H1 (cell line): Measurements from ENCODE around the gene CCDC154. TPM values are rescaled to one million over a fixed set of nuclear protein-coding genes. Genes with fewer than 3 reads are reported as not detected.

ENCODE experiments used
- TEAD4 ChIP-seq: IDR thresholded peaks from 2 replicates; pipeline ENCODE4 v1.6.1; 2012; ENCODE audit warnings: low read depth, low read length, inconsistent platforms, mixed read lengths
- polyA plus RNA-seq, 7 experiments: library from polyadenylated mRNA; depleted of rRNA in 3 of 7; stranded (reverse) in 5 of 7; unstranded in 2 of 7; fragments of >200 nt in 5 of 7; fragments of 200-250 nt in 2 of 7; gene quantifications; 1 replicate in 5 of 7; 2 replicates in 1 of 7; 4 replicates in 1 of 7; pipeline versions ENCODE4 v1.2.1 to v1.2.3, GENCODE V29; 2011 to 2013; ENCODE audit warnings: missing spikeins in 2 of 7, mixed read lengths in 2 of 7
- total RNA-seq: library from RNA; stranded (reverse); fragmentation: NEBNext Ultra II Directional; extraction: Animal tissue kit (Norgen Biotek cat#: 25700); gene quantifications from 2 replicates; pipeline ENCODE4 v1.2.1, GENCODE V29; 2021
- TF ChIP-seq, protein P1 (sequence below): IDR thresholded peaks from 2 replicates; pipeline ENCODE4 v1.6.1; 2012; ENCODE audit warnings: inconsistent platforms

CCDC154 gene
- total and polyA plus RNA-seq, 2 of the 8 experiments (the other 6 are each of a cell fraction or from before 2014, with no cell fraction given), result 0.15 to 0.88 TPM

- TF ChIP-seq, protein P1, sequence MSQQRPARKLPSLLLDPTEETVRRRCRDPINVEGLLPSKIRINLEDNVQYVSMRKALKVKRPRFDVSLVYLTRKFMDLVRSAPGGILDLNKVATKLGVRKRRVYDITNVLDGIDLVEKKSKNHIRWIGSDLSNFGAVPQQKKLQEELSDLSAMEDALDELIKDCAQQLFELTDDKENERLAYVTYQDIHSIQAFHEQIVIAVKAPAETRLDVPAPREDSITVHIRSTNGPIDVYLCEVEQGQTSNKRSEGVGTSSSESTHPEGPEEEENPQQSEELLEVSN, result no peak
- no peak for TF ChIP-seq TEAD4
These were observed 1.3 kb upstream of the CCDC154 start (continued) for GRCh38 chr16:1445518-1446203.
